IMR-90 (cell line): ENCODE results near the gene KIF1B. TPM values are rescaled to one million over a fixed set of nuclear protein-coding genes. Genes with fewer than 3 reads are reported as not detected.

ENCODE experiments used
- ATAC-seq: fragments of 200-7000 bp; cut with Tn5 transposase; 2 replicates; pipeline ENCODE4 v1.9.1; 2020; ENCODE audit warnings: low read depth, mild to moderate bottlenecking, moderate library complexity
- BruUV-seq: library from RNA; stranded (reverse); fragments of 400-500 nt; replicated peaks from 2 replicates; lab custom pipeline; 2021; lab: Mats Ljungman, UMichigan
- CTCF ChIA-PET: fragments of 300-600 bp; formaldehyde crosslinking; extraction: SDS; loops from one replicate; lab custom pipeline; 2021; ENCODE audit warnings: antibody characterized with exemption; lab: Yijun Ruan, JAX
- POLR2A ChIA-PET: fragments of 300-600 bp; sonication (Branson Sonifier 250); formaldehyde crosslinking; loops from one replicate; lab custom pipeline; 2022; ENCODE audit warnings: antibody characterized with exemption; ENCODE audit not compliant: unreplicated experiment; lab: Charles Lee
- DNase-seq: peaks from one replicate; pipeline ENCODE4 v3.0.0; 2013
- H2AFZ ChIP-seq: replicated peaks from 2 replicates; pipeline ENCODE3; 2013; ENCODE audit warnings: low read length, mild to moderate bottlenecking; ENCODE audit not compliant: poor library complexity
- H2AK5ac ChIP-seq: 2 replicates; pipeline ENCODE4 v1.6.1; 2013; ENCODE audit warnings: low read depth, low read length, inconsistent platforms
- H2AK9ac ChIP-seq: replicated peaks from 2 replicates; pipeline ENCODE3; 2013; ENCODE audit warnings: mild to moderate bottlenecking, low read depth, low read length, moderate library complexity; ENCODE audit not compliant: poor library complexity
- H2BK120ac ChIP-seq: 2 replicates; pipeline ENCODE4 v1.6.1; 2013; ENCODE audit warnings: low read depth, low read length, inconsistent platforms
- H2BK15ac ChIP-seq: 3 replicates; pipeline ENCODE4 v1.6.1; 2013; ENCODE audit warnings: low read depth, low read length, inconsistent platforms
- H2BK20ac ChIP-seq: 2 replicates; pipeline ENCODE4 v1.6.1; 2013; ENCODE audit warnings: low read depth, mild to moderate bottlenecking, inconsistent platforms, low read length, moderate library complexity
- H2BK5ac ChIP-seq: 2 replicates; pipeline ENCODE4 v1.6.1; 2013; ENCODE audit warnings: mild to moderate bottlenecking, low read depth, low read length, inconsistent platforms; ENCODE audit not compliant: poor library complexity, severe bottlenecking
- H3K14ac ChIP-seq: replicated peaks from 2 replicates; pipeline ENCODE4 v1.6.1; 2013; ENCODE audit warnings: low read depth, low read length, inconsistent platforms
- H3K18ac ChIP-seq: 2 replicates; pipeline ENCODE4 v1.6.1; 2013; ENCODE audit warnings: low read depth, low read length, control low read depth
- H3K23ac ChIP-seq: 2 replicates; pipeline ENCODE4 v1.6.1; 2013; ENCODE audit warnings: low read depth, low read length, inconsistent platforms
- H3K27ac ChIP-seq: 2 replicates; pipeline ENCODE4 v1.5.1; 2013; ENCODE audit warnings: mild to moderate bottlenecking, control low read depth, low read length; ENCODE audit not compliant: insufficient read depth
- H3K27me3 ChIP-seq: 2 replicates; pipeline ENCODE4 v1.6.1; 2013; ENCODE audit warnings: low read length; ENCODE audit not compliant: control insufficient read depth, insufficient read depth
- H3K36me3 ChIP-seq: 2 replicates; pipeline ENCODE4 v1.6.1; 2013; ENCODE audit warnings: low read length, mixed read lengths; ENCODE audit not compliant: control insufficient read depth, insufficient read depth
- H3K4ac ChIP-seq: 2 replicates; pipeline ENCODE4 v1.6.1; 2013; ENCODE audit warnings: low read depth, low read length, inconsistent platforms
- H3K4me1 ChIP-seq: 2 replicates; pipeline ENCODE4 v1.6.1; 2013; ENCODE audit warnings: low read length, mixed read lengths; ENCODE audit not compliant: control insufficient read depth, insufficient read depth
- H3K4me2 ChIP-seq: 2 replicates; pipeline ENCODE4 v1.6.1; 2013; ENCODE audit warnings: low read depth, mild to moderate bottlenecking, control low read depth, low read length, moderate library complexity
- H3K4me3 ChIP-seq: 2 replicates; pipeline ENCODE4 v1.5.1; 2013; ENCODE audit warnings: low read depth, mild to moderate bottlenecking, control low read depth, low read length, moderate library complexity; ENCODE audit not compliant: insufficient read depth
- H3K56ac ChIP-seq: 2 replicates; pipeline ENCODE4 v1.6.1; 2013; ENCODE audit warnings: low read length, inconsistent platforms; ENCODE audit not compliant: insufficient read depth; ENCODE audit errors: extremely low read depth
- H3K79me1 ChIP-seq, 2 experiments: 2 replicates each; pipeline ENCODE4 v1.6.1; 2013; ENCODE audit warnings: low read length in 2 of 2, inconsistent platforms in 1 of 2, low read depth in 1 of 2
- H3K9ac ChIP-seq: 2 replicates; pipeline ENCODE4 v1.6.1; 2013; ENCODE audit warnings: low read depth, low read length, control low read depth
- H3K9me1 ChIP-seq: 2 replicates; pipeline ENCODE4 v1.6.1; 2013; ENCODE audit warnings: low read length, inconsistent platforms; ENCODE audit not compliant: insufficient read depth
- H3K9me3 ChIP-seq: 2 replicates; pipeline ENCODE4 v1.6.1; 2013; ENCODE audit warnings: low read length; ENCODE audit not compliant: control insufficient read depth, insufficient read depth
- H4K20me1 ChIP-seq: 2 replicates; pipeline ENCODE4 v1.6.1; 2013; ENCODE audit warnings: low read length, inconsistent platforms; ENCODE audit not compliant: insufficient read depth
- H4K5ac ChIP-seq: 2 replicates; pipeline ENCODE4 v1.6.1; 2013; ENCODE audit warnings: mild to moderate bottlenecking, low read depth, low read length, control low read depth
- H4K8ac ChIP-seq, 2 experiments: 2 replicates each; pipeline ENCODE4 v1.6.1; 2013; ENCODE audit warnings: low read depth in 2 of 2, low read length in 2 of 2, control low read depth in 1 of 2, inconsistent platforms in 1 of 2
- H4K91ac ChIP-seq: 2 replicates; pipeline ENCODE4 v1.6.1; 2013; ENCODE audit warnings: low read depth, low read length, inconsistent platforms; ENCODE audit not compliant: insufficient read depth
- CHD1 ChIP-seq: IDR thresholded peaks from 2 replicates; pipeline ENCODE4 v1.6.1; 2012; ENCODE audit warnings: low read depth, low read length, improper control_type of control experiment
- CTCF ChIP-seq: conservative IDR thresholded peaks from 2 replicates; pipeline ENCODE4 v1.5.1; 2012; ENCODE audit warnings: mild to moderate bottlenecking, low read depth, low read length, improper control_type of control experiment
- MAFK ChIP-seq: IDR thresholded peaks from 2 replicates; pipeline ENCODE4 v1.6.1; 2012; ENCODE audit warnings: low read depth, low read length, improper control_type of control experiment
- WGBS, 2 experiments: methylation state at CpG; one replicate each; pipeline versions ENCODE4 v1.1.5 to v1.1.7; 2013; ENCODE audit warnings: missing lambda C conversion rate in 2 of 2; ENCODE audit not compliant: insufficient read length in 1 of 2; ENCODE audit errors: extremely low coverage in 2 of 2; 5-methylcytosine and 5-hydroxymethylcytosine counted together
- dilution Hi-C: fragments of 300-500 bp; cut with HindIII; formaldehyde crosslinking; loops from one replicate; pipeline ENCODE4 v1.14.3; 2018; ENCODE audit warnings: low sequenced_read_pairs; ENCODE audit not compliant: unreplicated experiment
- in situ Hi-C: fragments of 300-500 bp; cut with MboI; formaldehyde crosslinking; loops from 3 replicates; pipeline ENCODE4 v1.14.3; 2019; ENCODE audit warnings: low sequenced_read_pairs, inconsistent platforms, mixed read lengths
- intact Hi-C: fragments of 100-400 bp; cut with micrococcal nuclease; formaldehyde crosslinking; loops from 2 replicates; pipeline ENCODE4 v1.10.0; 2022
- polyA plus RNA-seq, 3 experiments: library from polyadenylated mRNA; depleted of rRNA; stranded (reverse); fragments of >200 nt; gene quantifications; 2 replicates each; pipeline ENCODE4 v1.2.3, GENCODE V29; 2012; ENCODE audit warnings: low replicate concordance in 1 of 3
- total RNA-seq: library from RNA; depleted of rRNA; stranded (reverse); fragments of >200 nt; gene quantifications from 2 replicates; pipeline ENCODE4 v1.2.3, GENCODE V29; 2012

KIF1B gene
- total and polyA plus RNA-seq, 2 of the 4 experiments (the other 2 are of a cell fraction), result 13.0 to 21.1 TPM

GRCh38 chr1:10302416-10302815, 92.0 kb downstream of the KIF1B start:
- H3K4ac ChIP-seq, result no peak overlapping the region
- H3K14ac ChIP-seq, result no peak overlapping the region
- no peak overlapping the region for H4K5ac ChIP-seq
- H3K56ac ChIP-seq, result no peak overlapping the region
- BruUV-seq, result no TSS peak
- H3K27ac ChIP-seq, result no peak overlapping the region
- H3K36me3 ChIP-seq, result peaks cover 30% of the 10 kb centered on the region
- H2BK15ac ChIP-seq, result no peak overlapping the region
- DNase-seq, result no peak
- no peak overlapping the region for H2AFZ ChIP-seq
- H3K4me3 ChIP-seq, result no peak overlapping the region
- in situ Hi-C loops, result no loop called here
- H2AK9ac ChIP-seq, result no peak overlapping the region
- H4K91ac ChIP-seq, result no peak overlapping the region
- no peak overlapping the region for H3K9ac ChIP-seq
- no peak for ATAC-seq
- peaks cover 24% of the 10 kb centered on the region in 2 experiments for H3K79me1 ChIP-seq
- no peak overlapping the region for H2BK120ac ChIP-seq
- no peak overlapping the region for H3K23ac ChIP-seq
- H3K18ac ChIP-seq, result no peak overlapping the region
- dilution Hi-C loops, result no loop called here
- H3K4me1 ChIP-seq, result no peaks in the 10 kb centered on the region
- H3K9me3 ChIP-seq, result no peaks in the 10 kb centered on the region
- intact Hi-C loops, result no loop called here
- H4K8ac ChIP-seq, result no peak overlapping the region
- H3K9me1 ChIP-seq, result peaks cover 5% of the 10 kb centered on the region
- H2AK5ac ChIP-seq, result no peak overlapping the region
- CTCF ChIA-PET, result no interaction called here
- POLR2A ChIA-PET, result no interaction called here
- no peaks in the 10 kb centered on the region for H4K20me1 ChIP-seq
- no peaks in the 10 kb centered on the region for H3K27me3 ChIP-seq
- H2BK20ac ChIP-seq, result no peak overlapping the region
- H3K4me2 ChIP-seq, result no peak overlapping the region
- TF ChIP-seq CHD1, result no peak
- TF ChIP-seq CTCF, result no peak
- no peak for TF ChIP-seq MAFK
- WGBS, 2 experiments, result 100% methylated on average over 1 of the region's 6 CpGs; no CpG with 5 or more reads in 1 of the 2 experiments
- no peak overlapping the region for H2BK5ac ChIP-seq
